Keratinocyte (primary cell): ENCODE measurements around the gene ILK. TPM values are rescaled to one million over a fixed set of nuclear protein-coding genes. Genes with fewer than 3 reads are reported as not detected.

Experiments
- DNase-seq: peaks from one replicate; pipeline ENCODE4 v3.0.0-alpha.2; 2011; ENCODE audit warnings: low read depth, missing footprints, low spot score
- FAIRE-seq: peaks from 2 replicates; lab custom pipeline; 2011; peaks lifted over from hg19 to GRCh38; lab: Jason Lieb, UNC
- H2AFZ ChIP-seq: 2 replicates; pipeline ENCODE4 v1.6.0; 2012; ENCODE audit warnings: low read length, control low read depth, inconsistent platforms; ENCODE audit not compliant: control insufficient read depth
- H3K27ac ChIP-seq: 2 replicates; pipeline ENCODE4 v1.5.1; 2011; ENCODE audit warnings: low read length; ENCODE audit not compliant: control insufficient read depth, insufficient read depth
- H3K27me3 ChIP-seq: 3 replicates; pipeline ENCODE4 v1.6.0; 2011; ENCODE audit warnings: low read length; ENCODE audit not compliant: control insufficient read depth, insufficient read depth; ENCODE audit errors: extremely low read depth
- H3K36me3 ChIP-seq, 2 experiments: 2 replicates in 1 of 2; 3 replicates in 1 of 2; pipeline ENCODE4 v1.5.1; 2011; ENCODE audit warnings: low read length in 2 of 2, mild to moderate bottlenecking in 1 of 2; ENCODE audit not compliant: control insufficient read depth in 2 of 2, insufficient read depth in 2 of 2; ENCODE audit errors: extremely low read depth in 1 of 2
- H3K4me1 ChIP-seq: 3 replicates; pipeline ENCODE4 v1.5.1; 2011; ENCODE audit warnings: low read length; ENCODE audit not compliant: control insufficient read depth, insufficient read depth; ENCODE audit errors: extremely low read depth
- H3K4me2 ChIP-seq: 3 replicates; pipeline ENCODE4 v1.6.0; 2011; ENCODE audit warnings: low read depth, low read length; ENCODE audit not compliant: control insufficient read depth, insufficient read depth; ENCODE audit errors: extremely low read depth
- H3K4me3 ChIP-seq, 3 experiments: fragments of 200-600 bp in 1 of 3; sonication (generic) in 1 of 3; 2 replicates in 2 of 3; 3 replicates in 1 of 3; pipeline ENCODE4 v1.5.1; 2011 to 2016; ENCODE audit warnings: low read length in 3 of 3, mild to moderate bottlenecking in 3 of 3, control low read depth in 2 of 3, inconsistent platforms in 1 of 3, low read depth in 1 of 3, mixed read lengths in 1 of 3, mixed run types in 1 of 3, moderate library complexity in 1 of 3; ENCODE audit not compliant: control insufficient read depth in 2 of 3, insufficient read depth in 2 of 3; ENCODE audit errors: extremely low read depth in 1 of 3
- H3K79me2 ChIP-seq: 2 replicates; pipeline ENCODE4 v1.6.0; 2012; ENCODE audit warnings: low read length; ENCODE audit not compliant: control insufficient read depth, insufficient read depth
- H3K9ac ChIP-seq: 3 replicates; pipeline ENCODE4 v1.6.0; 2011; ENCODE audit warnings: low read length; ENCODE audit not compliant: control insufficient read depth, insufficient read depth; ENCODE audit errors: extremely low read depth
- H3K9me1 ChIP-seq: 3 replicates; pipeline ENCODE4 v1.6.0; 2011; ENCODE audit warnings: low read length; ENCODE audit not compliant: control insufficient read depth, insufficient read depth; ENCODE audit errors: extremely low read depth
- H3K9me3 ChIP-seq: 2 replicates; pipeline ENCODE4 v1.5.1; 2012; ENCODE audit warnings: low read depth, low read length; ENCODE audit not compliant: control insufficient read depth
- H4K20me1 ChIP-seq: 3 replicates; pipeline ENCODE4 v1.6.0; 2011; ENCODE audit warnings: low read length; ENCODE audit not compliant: control insufficient read depth, insufficient read depth; ENCODE audit errors: extremely low read depth
- CTCF ChIP-seq, 3 experiments: IDR thresholded peaks in 1 of 3; conservative IDR thresholded peaks in 1 of 3; optimal IDR thresholded peaks in 1 of 3; 2 replicates in 2 of 3; 3 replicates in 1 of 3; pipeline versions ENCODE3 to v1.5.1; 2011; ENCODE audit warnings: low read length in 3 of 3, mild to moderate bottlenecking in 3 of 3, moderate library complexity in 2 of 3, control low read depth in 1 of 3, inconsistent platforms in 1 of 3; ENCODE audit not compliant: insufficient read depth in 2 of 3; ENCODE audit errors: extremely low read depth in 1 of 3
- EZH2 ChIP-seq: IDR thresholded peaks from one replicate; pipeline ENCODE4 v1.6.1; 2012; ENCODE audit warnings: inconsistent platforms, mild to moderate bottlenecking, low read length, moderate library complexity
- dilution Hi-C: fragments of 300-500 bp; cut with MboI; formaldehyde crosslinking; loops from one replicate; pipeline ENCODE4 v1.7.0; 2020; ENCODE audit warnings: low sequenced_read_pairs; ENCODE audit not compliant: extremely low pct_ligation_motif_present
- polyA plus RNA-seq, 5 experiments: library from polyadenylated mRNA; depleted of rRNA in 3 of 5; stranded (reverse) in 3 of 5; stranded (forward) in 1 of 5; unstranded in 1 of 5; fragments of >200 nt; gene quantifications; 1 replicate in 1 of 5; 2 replicates in 3 of 5; 3 replicates in 1 of 5; pipeline versions ENCODE4 v1.2.1 to v1.2.3, GENCODE V29; 2011 to 2012; ENCODE audit warnings: missing spikeins in 2 of 5, low read depth in 1 of 5, low replicate concordance in 1 of 5

The ILK gene
- polyA plus RNA-seq, 1 donor (not counting 4 experiments of a cell fraction or from before 2014, with no cell fraction given): 117 TPM

GRCh38 chr11:6586434-6587359 is 16.9 kb upstream of the ILK start:
- DNase-seq: no peak
- H3K27ac ChIP-seq: no peak overlapping the region
- no peaks in the 10 kb centered on the region for H3K27me3 ChIP-seq
- no peaks in the 10 kb centered on the region for H3K36me3 ChIP-seq
- H3K4me2 ChIP-seq: no peak overlapping the region
- dilution Hi-C loops: no loop called here
- H3K4me3 ChIP-seq: no peak overlapping the region
- no peak overlapping the region for H3K9ac ChIP-seq
- TF ChIP-seq EZH2 (no peak), CTCF (optimal IDR thresholded peaks at IDR 0.05 in 1 of 3, IDR thresholded peaks at IDR 0.05 in 1 of 3, conservative IDR thresholded peaks at IDR 0.05 in 1 of 3; ENCODE audit: extremely low read depth in 1 of 3, insufficient read depth in 2 of 3, low read length in 3 of 3) (no peak)
- H3K9me1 ChIP-seq: no peaks in the 10 kb centered on the region
- H2AFZ ChIP-seq: no peak overlapping the region
- H4K20me1 ChIP-seq: no peaks in the 10 kb centered on the region
- H3K9me3 ChIP-seq: peaks cover 3% of the 10 kb centered on the region
- H3K79me2 ChIP-seq: no peaks in the 10 kb centered on the region
- no peak for FAIRE-seq
- H3K4me1 ChIP-seq: no peaks in the 10 kb centered on the region

- dilution Hi-C loops: no loop called here
- H3K36me3 ChIP-seq: peaks cover 2 to 5% of the 10 kb centered on the region in 2 experiments
Measured at GRCh38 chr11:6587360-6587953, 16.1 kb upstream of the ILK start.

More at GRCh38 chr11:6587360-6587953, 16.1 kb upstream of the ILK start:
- Histone ChIP-seq H2AFZ (no peak overlapping the region), H3K79me2 (no peaks in the 10 kb centered on the region), H3K9me3 (peaks cover 3% of the 10 kb centered on the region), H3K27ac (no peak overlapping the region), H4K20me1 (no peaks in the 10 kb centered on the region), H3K27me3 (no peaks in the 10 kb centered on the region), H3K4me3 (no peak overlapping the region), H3K4me1 (no peaks in the 10 kb centered on the region), H3K9me1 (no peaks in the 10 kb centered on the region), H3K9ac (no peak overlapping the region), H3K4me2 (no peak overlapping the region)
- TF ChIP-seq EZH2 (no peak), CTCF (optimal IDR thresholded peaks at IDR 0.05 in 1 of 3, IDR thresholded peaks at IDR 0.05 in 1 of 3, conservative IDR thresholded peaks at IDR 0.05 in 1 of 3; ENCODE audit: extremely low read depth in 1 of 3, insufficient read depth in 2 of 3, low read length in 3 of 3) (no peak)
- DNase-seq: no peak
- no peak for FAIRE-seq
